ENCODE results near the gene RPTOR.
A peak's percentile ranks its signal among the peaks of the same experiment; 100 is the strongest.
"Not testable (repeated sequence)": the region's sequence is repeated elsewhere in the genome, so short reads cannot be mapped to it uniquely, and the experiment has no call there.

RPTOR gene

DNA sequence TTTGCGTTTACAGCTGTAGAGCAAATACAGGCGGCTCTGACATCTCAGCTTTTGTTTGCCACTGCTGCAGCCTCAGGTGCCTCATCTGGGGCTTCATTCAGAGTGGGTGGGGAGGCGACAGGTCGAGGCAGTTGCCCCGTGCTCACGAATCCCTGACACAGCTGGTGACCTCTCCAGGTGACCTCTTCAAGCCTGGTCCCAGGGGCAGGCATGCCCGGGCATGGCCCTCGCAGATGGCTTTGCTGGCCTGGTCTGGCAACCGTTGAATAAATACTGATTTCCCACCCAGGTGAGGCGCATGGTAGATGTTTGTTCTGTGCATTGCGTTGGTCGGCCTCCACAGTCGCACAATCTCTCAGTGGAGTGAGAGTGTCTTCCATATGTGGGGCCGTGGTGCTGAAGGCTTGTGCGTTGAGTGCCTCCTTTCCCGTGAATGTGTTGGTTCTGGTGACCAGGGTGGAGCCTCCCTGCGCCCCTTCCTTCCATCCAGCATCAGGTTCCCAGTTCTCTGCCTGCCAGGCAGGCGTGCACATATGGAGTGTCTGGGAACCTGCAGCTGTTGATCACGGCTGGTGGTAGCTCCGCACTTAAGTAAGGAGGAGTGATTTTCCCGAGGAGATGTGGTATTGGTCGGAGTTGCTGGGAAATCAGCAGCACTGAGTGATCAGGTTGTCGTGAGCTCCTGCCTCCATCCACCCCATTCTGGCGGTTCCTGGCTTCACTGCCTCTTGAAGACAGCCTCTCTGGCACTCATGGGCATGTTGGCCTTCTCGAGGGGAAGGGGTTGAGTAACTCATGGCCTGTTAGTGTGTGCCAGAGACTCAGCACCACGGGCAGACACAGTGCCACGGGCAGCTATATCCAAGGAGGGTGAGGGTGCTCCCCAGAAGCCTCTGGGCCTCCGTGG, 149.7 kb downstream of the RPTOR start:
- Mint-ChIP-seq H3K9me3 (no peaks in the 10 kb centered on the region), H3K4me3 (no peak overlapping the region), H3K36me3 (ENCODE audit: low read depth) (peaks cover 4% of the 10 kb centered on the region), H3K27ac (peak overlapping the region; percentile 76), H3K4me1 (peaks cover 42% of the 10 kb centered on the region), H3K27me3 (no peaks in the 10 kb centered on the region)
- ATAC-seq (no peak), DNase-seq (no peak)

GRCh38 chr17:80694992-80695912, 150.6 kb downstream of the RPTOR start:
- H3K27ac Mint-ChIP-seq, result peak overlapping the region; percentile 76
- peaks cover 4% of the 10 kb centered on the region for H3K36me3 Mint-ChIP-seq (ENCODE audit: low read depth)
- ATAC-seq (peak; percentile 81), DNase-seq (peak; percentile 32)
- peaks cover 46% of the 10 kb centered on the region for H3K4me1 Mint-ChIP-seq
- H3K27me3 Mint-ChIP-seq, result no peaks in the 10 kb centered on the region
- H3K9me3 Mint-ChIP-seq, result peaks cover 6% of the 10 kb centered on the region
- peak overlapping the region; percentile 32 for H3K4me3 Mint-ChIP-seq

- Mint-ChIP-seq H3K27ac (peak overlapping the region; percentile 76), H3K27me3 (no peaks in the 10 kb centered on the region), H3K36me3 (ENCODE audit: low read depth) (peaks cover 4% of the 10 kb centered on the region), H3K9me3 (peaks cover 6% of the 10 kb centered on the region), H3K4me3 (no peak overlapping the region), H3K4me1 (peaks cover 46% of the 10 kb centered on the region)
- ATAC-seq (no peak), DNase-seq (no peak)
Measured at GRCh38 chr17:80695979-80696378, 151.3 kb downstream of the RPTOR start.

DNA sequence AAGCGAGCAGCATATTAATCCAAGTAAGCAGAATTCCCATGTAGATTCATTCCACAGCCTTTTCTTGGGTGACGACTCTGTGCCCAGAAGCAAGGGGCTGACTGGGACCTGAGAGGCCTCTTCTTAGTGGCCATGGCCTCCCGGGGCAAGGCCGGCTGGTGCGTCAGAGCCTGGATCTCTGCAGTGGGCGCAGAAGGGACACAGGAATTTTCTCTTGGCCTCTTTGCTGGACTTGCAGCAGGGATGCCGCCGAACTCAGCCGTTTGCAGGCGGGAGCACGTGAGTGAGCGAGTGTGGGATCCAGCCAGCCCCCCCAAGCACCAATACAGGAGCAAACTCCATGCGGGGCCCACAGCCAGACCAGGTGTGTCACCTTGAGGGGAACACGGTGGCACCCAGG, 151.8 kb downstream of the RPTOR start:
- Mint-ChIP-seq H3K9me3 (peaks cover 6% of the 10 kb centered on the region), H3K4me3 (no peak overlapping the region), H3K4me1 (peaks cover 45% of the 10 kb centered on the region), H3K36me3 (ENCODE audit: low read depth) (peaks cover 3% of the 10 kb centered on the region), H3K27ac (no peak overlapping the region), H3K27me3 (no peaks in the 10 kb centered on the region)
- ATAC-seq, result no peak
- DNase-seq, result no peak

- peaks cover 44% of the 10 kb centered on the region for H3K4me1 Mint-ChIP-seq
- ATAC-seq, result no peak
- H3K36me3 Mint-ChIP-seq (ENCODE audit: low read depth), result peaks cover 2% of the 10 kb centered on the region
- H3K27me3 Mint-ChIP-seq, result no peaks in the 10 kb centered on the region
- no peak for DNase-seq
- peak overlapping the region; percentile 68 for H3K27ac Mint-ChIP-seq
- no peak overlapping the region for H3K4me3 Mint-ChIP-seq
- H3K9me3 Mint-ChIP-seq, result peaks cover 6% of the 10 kb centered on the region
Measured at GRCh38 chr17:80696964-80697363, 152.3 kb downstream of the RPTOR start.

- H3K4me1 Mint-ChIP-seq, result peaks cover 56% of the 10 kb centered on the region
Measured at GRCh38 chr17:80698297-80698696, 153.7 kb downstream of the RPTOR start.

GRCh38 chr17:80699205-80699604, 154.6 kb downstream of the RPTOR start:
- DNase-seq; ATAC-seq; H3K27ac Mint-ChIP-seq; H3K27me3 Mint-ChIP-seq; H3K36me3 Mint-ChIP-seq (ENCODE audit: low read depth); H3K4me3 Mint-ChIP-seq; H3K9me3 Mint-ChIP-seq: not testable (repeated sequence)
- peaks cover 65% of the 10 kb centered on the region for H3K4me1 Mint-ChIP-seq

More at GRCh38 chr17:80698297-80698696, 153.7 kb downstream of the RPTOR start:
- Mint-ChIP-seq H3K36me3 (ENCODE audit: low read depth) (peaks cover 5% of the 10 kb centered on the region), H3K27me3 (no peaks in the 10 kb centered on the region), H3K9me3 (peaks cover 6% of the 10 kb centered on the region), H3K27ac (no peak overlapping the region), H3K4me3 (no peak overlapping the region)
- DNase-seq (no peak), ATAC-seq (no peak)

- no peak for DNase-seq
- Mint-ChIP-seq H3K36me3 (ENCODE audit: low read depth) (peaks cover 14% of the 10 kb centered on the region), H3K27ac (no peak overlapping the region), H3K4me3 (no peak overlapping the region), H3K4me1 (peaks cover 65% of the 10 kb centered on the region), H3K27me3 (no peaks in the 10 kb centered on the region), H3K9me3 (peaks cover 6% of the 10 kb centered on the region)
- no peak for ATAC-seq
Measured at GRCh38 chr17:80701730-80702129, 157.1 kb downstream of the RPTOR start.

DNA sequence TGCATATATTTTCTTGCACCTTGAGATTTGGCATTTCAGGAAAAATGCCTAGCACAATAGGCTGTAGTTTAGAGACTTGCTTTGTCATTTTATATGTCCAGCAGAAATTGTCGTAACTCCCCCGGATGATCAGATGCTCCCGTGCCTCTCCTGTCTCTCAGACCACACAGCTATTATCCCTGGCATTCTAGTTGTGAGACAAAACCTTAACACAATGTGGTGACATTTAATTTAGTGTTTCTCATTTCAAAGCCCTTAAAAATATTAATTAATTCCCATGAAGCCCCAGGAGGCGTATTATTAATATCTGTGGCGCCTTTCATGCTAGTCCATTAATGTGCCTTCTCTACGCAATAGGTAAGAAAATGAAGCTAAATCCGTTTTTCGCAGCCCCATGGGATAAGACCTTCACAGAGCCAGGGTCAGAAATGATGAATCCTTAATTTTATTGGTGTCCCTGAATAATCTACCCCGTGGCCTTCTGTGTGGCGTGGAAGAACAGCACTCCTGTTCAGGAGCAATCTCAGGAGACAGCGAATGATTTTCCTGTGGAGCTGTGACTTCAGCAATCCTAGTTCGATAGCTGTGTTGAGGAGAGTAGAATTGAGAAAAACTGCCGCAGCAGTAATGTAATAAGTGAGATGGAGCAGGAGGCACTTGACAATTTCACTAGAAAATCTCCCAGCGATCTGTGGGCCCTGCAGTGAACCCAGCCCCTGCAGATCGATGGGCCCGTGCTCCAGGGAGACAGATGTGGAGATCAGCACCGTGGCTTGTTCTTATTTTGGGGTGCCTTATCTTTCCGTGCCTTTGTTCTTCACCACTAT, 157.9 kb downstream of the RPTOR start:
- peaks cover 6% of the 10 kb centered on the region for H3K9me3 Mint-ChIP-seq
- peaks cover 63% of the 10 kb centered on the region for H3K4me1 Mint-ChIP-seq
- no peak overlapping the region for H3K4me3 Mint-ChIP-seq
- no peaks in the 10 kb centered on the region for H3K27me3 Mint-ChIP-seq
- peak overlapping the region; percentile 76 for H3K27ac Mint-ChIP-seq
- peak; percentile 40 for ATAC-seq
- no peak for DNase-seq
- H3K36me3 Mint-ChIP-seq (ENCODE audit: low read depth), result peaks cover 16% of the 10 kb centered on the region

DNA sequence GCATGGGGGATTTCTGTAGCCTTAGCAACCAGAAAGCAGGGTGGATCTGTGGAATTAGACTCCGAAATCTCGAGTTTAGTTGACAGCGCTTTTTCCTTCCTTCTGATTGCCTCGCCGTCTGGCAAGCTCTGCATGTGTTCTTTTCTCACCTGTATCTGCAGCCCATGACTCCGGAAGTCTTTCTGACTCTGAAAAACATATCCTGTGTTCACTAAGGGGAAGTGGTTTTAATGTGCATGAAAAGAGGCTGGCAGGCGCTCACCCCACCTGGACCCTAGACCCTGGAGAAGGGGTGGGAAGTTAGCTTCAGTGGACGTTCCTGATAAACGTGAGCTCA, 158.5 kb downstream of the RPTOR start:
- H3K27ac Mint-ChIP-seq, result peak overlapping the region; percentile 76
- H3K4me3 Mint-ChIP-seq, result no peak overlapping the region
- ATAC-seq, result no peak
- no peaks in the 10 kb centered on the region for H3K27me3 Mint-ChIP-seq
- DNase-seq, result no peak
- peaks cover 16% of the 10 kb centered on the region for H3K36me3 Mint-ChIP-seq (ENCODE audit: low read depth)
- peaks cover 6% of the 10 kb centered on the region for H3K9me3 Mint-ChIP-seq
- peaks cover 59% of the 10 kb centered on the region for H3K4me1 Mint-ChIP-seq

- Mint-ChIP-seq H3K4me1 (peaks cover 61% of the 10 kb centered on the region), H3K9me3 (peaks cover 6% of the 10 kb centered on the region), H3K4me3 (no peak overlapping the region), H3K36me3 (ENCODE audit: low read depth) (peaks cover 19% of the 10 kb centered on the region), H3K27ac (peak overlapping the region; percentile 37), H3K27me3 (no peaks in the 10 kb centered on the region)
- ATAC-seq (no peak), DNase-seq (no peak)
Measured at GRCh38 chr17:80704381-80704819, 159.8 kb downstream of the RPTOR start.

DNA sequence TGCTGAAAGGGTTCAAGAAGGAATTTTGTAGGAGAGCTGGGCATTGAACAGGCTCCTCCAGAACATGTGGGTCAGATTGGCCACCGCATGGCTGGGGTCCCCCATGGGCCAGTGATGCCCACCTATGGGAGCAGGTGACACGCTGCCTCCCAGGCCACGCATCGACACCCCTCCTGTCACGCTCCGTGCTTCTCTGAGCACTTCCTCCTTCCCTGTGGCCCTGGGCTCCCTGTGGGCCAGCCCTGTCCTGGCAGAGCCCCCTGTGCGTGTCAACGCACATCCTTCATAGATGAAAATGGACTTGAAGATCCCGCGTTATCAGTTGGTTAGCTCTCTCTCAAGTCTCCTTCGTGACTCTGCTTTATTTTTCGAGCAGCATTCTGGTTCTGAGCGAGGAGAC, 160.3 kb downstream of the RPTOR start:
- ATAC-seq (no peak), DNase-seq (no peak)
- Mint-ChIP-seq H3K4me3 (no peak overlapping the region), H3K4me1 (peaks cover 61% of the 10 kb centered on the region), H3K27ac (peak overlapping the region; percentile 37), H3K9me3 (peaks cover 4% of the 10 kb centered on the region), H3K27me3 (no peaks in the 10 kb centered on the region), H3K36me3 (ENCODE audit: low read depth) (peaks cover 24% of the 10 kb centered on the region)

DNA sequence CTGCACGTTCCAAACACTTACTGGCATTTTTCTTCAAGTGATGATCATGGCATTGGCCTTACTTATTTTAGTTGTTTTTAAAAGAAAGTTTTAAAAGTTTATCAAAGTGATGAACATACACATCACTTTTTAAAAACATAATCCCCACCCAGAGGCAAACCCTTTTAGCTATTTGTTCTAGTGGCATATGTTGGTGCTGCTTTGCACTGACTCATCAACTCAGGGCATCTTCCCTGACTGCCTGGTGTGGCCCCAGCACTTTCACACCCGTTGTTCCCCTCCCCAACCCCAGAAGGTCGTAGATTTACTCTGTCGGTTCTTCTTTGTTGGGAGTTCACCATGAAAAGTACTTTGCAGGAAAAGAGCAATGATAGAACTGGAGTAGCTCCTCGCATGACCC, 161.3 kb downstream of the RPTOR start:
- Mint-ChIP-seq H3K9me3 (no peaks in the 10 kb centered on the region), H3K27me3 (no peaks in the 10 kb centered on the region), H3K4me3 (no peak overlapping the region), H3K27ac (no peak overlapping the region), H3K36me3 (ENCODE audit: low read depth) (peaks cover 26% of the 10 kb centered on the region), H3K4me1 (peaks cover 59% of the 10 kb centered on the region)
- ATAC-seq, result no peak
- DNase-seq, result no peak

GRCh38 chr17:80706463-80706867, 161.8 kb downstream of the RPTOR start:
- no peak overlapping the region for H3K27ac Mint-ChIP-seq
- DNase-seq (no peak), ATAC-seq (no peak)
- H3K4me3 Mint-ChIP-seq, result no peak overlapping the region
- no peaks in the 10 kb centered on the region for H3K9me3 Mint-ChIP-seq
- no peaks in the 10 kb centered on the region for H3K27me3 Mint-ChIP-seq
- peaks cover 59% of the 10 kb centered on the region for H3K4me1 Mint-ChIP-seq
- peaks cover 26% of the 10 kb centered on the region for H3K36me3 Mint-ChIP-seq (ENCODE audit: low read depth)
